ENCODE results near the gene FOXP2.
"Not testable (repeated sequence)": the region's sequence is repeated elsewhere in the genome, so short reads cannot be mapped to it uniquely, and the experiment has no call there.

FOXP2 gene

DNA sequence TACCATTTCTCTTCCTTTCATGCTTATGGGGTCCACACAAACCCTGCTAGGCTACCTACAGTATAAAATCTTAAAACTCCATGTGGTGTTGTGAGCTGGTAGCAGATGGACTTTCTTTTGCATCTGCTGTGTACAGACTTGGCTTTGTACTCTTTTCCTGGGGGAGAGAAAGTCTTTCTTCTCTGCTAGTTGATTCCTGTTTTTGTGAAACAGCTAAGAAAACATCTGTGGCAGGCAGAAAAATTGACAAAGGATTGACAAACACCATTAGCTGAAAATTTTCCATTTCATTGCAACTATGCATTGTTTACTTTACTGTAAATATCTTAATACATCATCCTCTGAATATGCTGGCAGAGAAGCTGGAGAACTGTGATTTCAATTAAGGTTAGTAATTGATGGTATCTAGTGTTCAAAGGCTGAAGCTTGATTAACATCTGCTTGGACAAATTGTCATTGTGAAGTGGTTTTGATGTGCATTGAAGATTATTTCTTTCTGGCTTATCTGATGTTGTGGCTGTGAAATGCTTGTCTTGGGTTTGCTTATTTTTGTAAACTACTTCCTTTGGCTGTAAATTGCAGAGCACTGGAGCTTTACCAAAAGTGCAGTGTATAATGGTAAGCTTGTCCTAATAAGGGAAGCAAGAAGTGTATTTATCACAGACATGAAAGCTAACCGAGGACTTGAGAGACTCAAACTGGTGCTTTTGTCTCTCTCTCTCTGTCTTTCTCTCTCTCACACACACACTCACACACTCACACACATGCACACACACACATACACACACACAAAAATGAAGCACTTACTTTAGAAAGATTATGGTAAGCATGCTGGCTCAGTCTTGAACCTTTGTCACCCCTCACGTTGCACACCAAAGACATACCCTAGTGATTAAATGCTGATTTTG is at the start of gene FOXP2:
Gene FOXP2, plus strand, starts transcription at position 660 of the 908 bp plus-strand sequence. CDS start 11,697 bp downstream, outside the sequence.
- DNase-seq, result peak; percentile 97

- DNase-seq, result peak; percentile 74
These were observed 48.8 kb upstream of the FOXP2 start for GRCh38 chr7:114365791-114366190.

DNA sequence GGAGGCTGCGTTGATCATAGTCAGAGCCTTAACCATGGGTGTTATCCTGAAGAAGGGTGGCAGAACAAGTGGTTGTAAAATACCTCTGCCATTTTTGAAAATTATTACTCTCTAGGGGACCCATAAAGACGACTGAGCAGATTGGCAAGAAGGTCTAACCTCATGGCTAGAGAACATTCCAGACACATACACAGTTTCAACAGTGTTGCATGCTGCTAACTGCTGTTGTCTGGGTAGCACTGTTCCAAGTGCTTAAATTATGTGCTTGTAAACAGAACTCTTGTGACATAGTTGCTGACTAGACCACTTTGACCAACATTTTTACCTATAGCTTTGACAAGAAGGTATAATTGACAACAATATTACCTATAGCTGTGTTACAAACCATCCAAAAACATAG is 46.1 kb upstream of the FOXP2 start:
- DNase-seq, result peak; percentile 58

GRCh38 chr7:114369294-114369693 is 45.3 kb upstream of the FOXP2 start:
- DNase-seq, result peak; percentile 39

DNA sequence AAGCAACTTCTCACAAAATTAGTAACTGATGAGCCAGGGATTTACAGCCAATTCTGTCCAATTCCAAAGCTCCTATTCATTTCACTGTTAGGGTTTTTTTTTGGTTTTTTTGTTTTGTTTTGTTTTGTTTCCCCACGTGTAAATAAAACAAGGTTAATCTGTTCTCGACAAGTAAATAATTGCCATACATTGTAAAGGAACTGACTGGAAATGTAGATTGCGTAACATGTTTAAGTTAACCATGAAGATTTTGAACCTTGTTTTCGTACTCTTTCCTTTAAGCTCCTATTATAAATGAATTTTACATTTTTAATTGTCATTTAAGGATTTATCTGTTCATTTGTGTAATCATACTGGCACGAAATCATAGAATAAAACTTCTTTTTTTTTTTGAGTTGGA is 42.0 kb upstream of the FOXP2 start:
- no peak for DNase-seq

DNA sequence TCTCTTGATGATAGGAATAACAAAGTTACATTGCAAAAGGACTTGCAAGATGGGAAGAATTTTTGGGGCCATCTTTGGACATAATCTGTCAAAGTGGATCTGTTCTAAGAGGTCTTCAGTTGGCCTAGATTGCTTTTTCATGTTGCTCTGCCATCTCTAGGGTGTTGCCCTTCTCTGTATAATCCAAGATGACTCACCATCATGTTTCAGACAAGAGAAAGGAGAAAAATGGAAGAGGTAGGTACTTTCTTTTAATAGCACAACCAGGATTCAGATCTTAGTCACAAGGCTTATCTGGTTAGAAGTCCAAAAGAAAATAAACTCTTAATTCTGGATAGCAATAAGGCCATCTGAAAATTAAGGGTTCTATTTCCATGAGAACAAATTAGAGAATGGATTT is 38.7 kb upstream of the FOXP2 start:
- no peak for DNase-seq

DNA sequence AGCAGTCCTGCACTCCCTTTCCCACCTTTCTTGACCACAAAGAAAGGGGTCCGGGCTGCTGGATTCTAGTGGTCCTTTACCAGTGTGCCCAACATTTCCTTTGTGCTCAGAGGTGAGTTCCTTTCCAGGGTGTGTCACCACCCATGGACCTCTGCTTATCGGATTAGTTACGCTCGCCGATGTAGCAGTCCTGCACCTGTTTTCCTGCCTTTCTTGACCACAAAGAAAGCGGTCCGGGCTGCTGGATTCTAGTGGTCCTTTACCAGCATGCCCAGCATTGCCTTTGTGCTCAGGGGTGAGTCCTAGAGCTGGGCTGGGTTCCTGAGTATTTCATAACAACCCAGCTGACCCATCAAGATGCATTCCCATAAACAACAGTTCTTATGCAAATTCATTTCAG is 30.7 kb upstream of the FOXP2 start:
- DNase-seq, result not testable (repeated sequence)

DNA sequence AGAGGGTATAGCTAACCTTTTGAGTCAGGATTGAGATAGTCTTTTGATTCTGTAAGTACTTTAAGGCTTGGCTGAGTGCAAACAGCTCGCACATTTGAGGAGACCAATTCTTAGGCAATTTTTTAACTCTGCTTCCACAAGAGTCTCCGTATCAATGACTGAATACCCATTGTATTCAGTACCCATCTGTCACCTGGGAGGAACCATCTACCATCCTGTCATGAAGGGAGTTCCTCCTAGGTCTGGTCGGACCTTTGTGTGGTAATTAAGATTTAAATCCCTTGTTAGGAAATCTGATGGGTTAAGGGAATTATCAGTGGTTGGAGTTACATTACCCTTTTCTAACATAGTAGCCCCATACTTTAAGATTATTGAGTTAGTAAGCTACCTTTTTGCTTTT is 30.3 kb upstream of the FOXP2 start:
- DNase-seq, result peak; percentile 30

DNA sequence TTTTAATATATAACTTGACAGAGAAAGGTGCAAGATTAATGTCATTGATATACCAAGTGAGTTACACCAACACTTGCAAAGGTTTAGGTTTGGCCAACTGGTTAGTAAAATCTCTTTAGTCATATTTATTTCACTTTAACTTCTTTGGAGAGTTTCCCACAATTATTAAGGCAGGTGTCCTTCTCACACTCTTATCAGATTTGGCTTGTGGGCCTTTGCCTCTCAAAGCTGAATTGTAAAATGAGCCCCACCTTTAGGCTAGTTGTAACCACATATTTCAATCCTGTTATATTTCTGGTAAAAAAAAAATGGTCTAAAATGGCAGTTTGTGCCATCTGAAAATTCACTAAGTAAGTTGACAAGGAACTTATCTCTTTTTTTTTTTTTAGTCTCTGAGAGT is 26.6 kb upstream of the FOXP2 start:
- DNase-seq, result no peak

- DNase-seq, result no peak
These were observed 21.9 kb upstream of the FOXP2 start for GRCh38 chr7:114392686-114393085.

DNA sequence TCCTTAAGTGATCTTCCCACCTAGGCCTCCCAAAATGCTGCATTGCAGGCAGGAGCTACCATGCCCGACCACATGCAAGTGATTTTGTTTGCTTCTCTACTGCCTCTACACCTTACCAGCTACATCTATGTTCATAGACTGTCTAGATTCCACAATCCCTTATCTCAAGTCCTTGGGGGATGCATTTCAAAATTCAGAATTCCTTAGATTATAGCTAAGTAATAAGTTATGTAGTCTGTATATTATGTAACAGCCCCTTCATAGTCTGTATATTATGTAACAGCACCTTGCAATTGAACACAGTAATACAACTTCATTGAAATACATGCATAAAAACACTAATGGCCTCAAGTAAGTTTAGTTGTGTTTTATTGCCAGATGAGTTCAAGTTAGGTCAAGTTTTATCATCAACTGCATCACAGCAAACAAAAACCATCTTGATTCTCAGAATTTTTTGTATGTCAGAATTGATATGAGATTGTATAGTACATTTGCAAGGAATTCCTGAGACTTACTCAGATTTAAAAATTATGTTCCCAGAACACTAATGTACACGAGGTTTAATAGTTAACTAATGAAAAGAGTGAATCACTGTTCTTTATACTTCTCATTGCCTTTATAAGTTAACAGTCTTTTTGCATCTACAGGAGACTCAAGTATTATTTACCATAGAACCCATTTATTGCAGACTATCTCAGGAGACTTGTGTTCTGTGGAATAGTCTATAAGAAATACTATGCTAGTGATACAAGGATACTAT is 11.6 kb upstream of the FOXP2 start:
- DNase-seq, result no peak

DNA sequence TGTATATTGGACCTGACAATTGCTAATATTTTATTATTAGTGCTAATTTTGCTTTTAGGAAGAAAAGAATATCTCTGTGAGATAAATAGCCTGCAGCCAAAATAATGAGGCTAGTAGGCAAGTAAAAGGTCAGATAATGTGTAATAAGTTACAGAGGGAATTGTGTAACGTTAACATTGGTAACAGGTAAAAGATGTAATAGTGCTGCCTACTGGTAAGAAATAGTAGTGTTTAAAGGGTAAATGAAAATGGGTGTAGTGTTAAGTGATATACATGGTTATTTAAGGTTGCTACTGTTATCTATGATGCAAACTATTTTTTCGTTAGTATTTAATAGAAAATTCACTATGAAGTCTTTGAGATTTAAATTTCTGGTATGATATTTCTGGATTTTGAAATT is 9.2 kb upstream of the FOXP2 start:
- peak; percentile 77 for DNase-seq

GRCh38 chr7:114409750-114410149 is 4.9 kb upstream of the FOXP2 start:
- DNase-seq, result peak; percentile 44

DNA sequence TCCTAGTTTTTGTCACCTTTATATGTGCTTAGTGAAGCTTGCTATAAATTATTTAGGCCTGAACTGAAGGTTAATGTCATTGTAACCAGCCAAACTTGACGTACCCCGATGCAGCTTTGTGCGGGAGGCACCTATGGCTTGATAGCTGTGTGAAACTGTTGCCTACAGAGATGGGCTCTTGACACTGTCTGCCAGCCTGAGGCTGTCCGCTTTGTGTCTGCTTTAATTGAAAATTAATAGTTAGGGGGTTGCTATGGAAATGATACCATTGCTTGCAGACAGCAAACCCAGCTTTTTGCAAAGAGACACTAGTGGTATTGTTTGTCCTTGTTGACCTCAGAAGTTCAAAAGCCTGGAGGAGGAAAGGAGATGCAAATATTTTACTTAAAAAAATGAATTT is 2.1 kb upstream of the FOXP2 start:
- peak; percentile 98 for DNase-seq

- peak; percentile 73 for DNase-seq
These were observed 857 bp upstream of the FOXP2 start for GRCh38 chr7:114413761-114414155.

DNA sequence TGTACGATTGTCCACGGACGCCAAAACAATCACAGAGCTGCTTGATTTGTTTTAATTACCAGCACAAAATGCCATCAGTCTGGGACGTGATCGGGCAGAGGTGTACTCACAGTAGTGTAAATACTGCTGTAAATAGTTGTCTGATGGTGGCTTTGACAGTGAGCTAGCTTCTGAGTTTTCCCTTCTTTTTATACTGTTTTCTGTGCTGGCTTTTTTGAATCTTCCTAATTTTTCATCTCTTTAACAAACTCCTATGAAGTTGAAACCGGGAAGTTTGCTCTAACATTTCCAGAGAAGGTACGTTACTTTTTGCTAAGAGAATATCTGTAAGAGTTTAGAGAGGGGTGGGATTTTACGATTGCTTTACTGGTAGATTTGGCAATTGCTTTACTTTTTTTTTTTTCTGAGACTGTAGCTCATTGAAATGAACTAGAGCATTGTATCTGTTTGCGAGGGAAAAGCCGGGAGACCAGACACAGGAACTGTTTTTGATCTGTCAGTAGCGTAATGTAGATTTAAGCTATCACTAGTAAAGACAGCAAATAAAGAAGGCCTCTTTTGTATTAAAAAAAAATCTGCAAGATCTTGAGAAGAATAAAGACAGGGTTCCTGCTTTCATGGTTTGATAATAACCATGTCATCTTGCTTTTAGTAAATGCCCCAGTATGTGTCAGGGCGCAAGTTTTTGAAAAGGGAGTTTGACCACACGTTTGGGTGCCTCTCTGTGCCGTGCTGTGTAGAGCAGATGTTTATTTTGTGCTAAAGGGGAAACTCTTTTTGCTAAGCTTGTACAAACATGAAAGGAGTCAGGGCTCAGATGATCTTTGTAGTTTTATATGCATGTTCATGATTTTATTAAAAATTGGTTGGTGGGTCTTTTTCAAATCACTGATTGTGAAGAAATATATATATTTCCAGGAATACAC is 712 bp downstream of the FOXP2 start:
- DNase-seq, result peak; percentile 77

DNA sequence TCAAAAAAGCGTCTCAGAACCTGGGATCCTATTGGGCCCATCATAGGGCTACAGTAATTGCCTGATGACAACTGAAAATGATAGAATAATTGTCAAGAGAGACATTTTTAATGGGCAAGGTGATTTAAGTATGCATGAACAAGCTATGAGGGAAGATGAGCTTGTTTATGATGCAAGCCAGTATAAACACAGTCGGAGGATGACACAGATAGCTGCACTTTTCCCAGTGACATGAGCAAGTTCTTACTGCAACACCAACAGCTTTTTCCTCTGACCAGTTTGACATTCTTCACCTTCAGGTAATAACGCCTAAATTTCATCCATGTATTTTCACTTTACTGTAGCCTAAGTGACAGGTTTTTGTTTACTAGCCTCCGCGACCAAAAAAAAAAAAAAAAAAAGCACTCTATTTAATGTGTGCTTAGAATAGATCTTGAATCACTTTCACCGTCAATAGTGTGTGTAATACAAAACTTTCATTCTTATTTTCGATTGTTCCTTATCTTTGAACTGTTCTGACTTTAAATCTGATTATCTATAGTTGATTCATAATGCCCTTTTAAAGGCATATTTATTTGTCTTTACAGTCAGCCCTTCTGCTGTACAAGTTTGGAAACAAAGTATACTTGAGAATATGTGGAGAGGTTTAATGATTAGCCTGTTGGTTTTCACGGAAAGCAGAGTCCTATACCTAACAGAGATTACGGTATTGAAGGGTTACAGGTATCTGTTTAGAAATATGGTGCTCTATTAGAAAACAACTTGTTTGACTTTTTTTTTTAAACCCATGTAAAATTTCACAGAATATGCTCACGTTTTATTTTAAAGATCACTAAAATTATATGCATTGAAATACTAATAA is 1.7 kb downstream of the FOXP2 start:
- peak; percentile 67 for DNase-seq

DNA sequence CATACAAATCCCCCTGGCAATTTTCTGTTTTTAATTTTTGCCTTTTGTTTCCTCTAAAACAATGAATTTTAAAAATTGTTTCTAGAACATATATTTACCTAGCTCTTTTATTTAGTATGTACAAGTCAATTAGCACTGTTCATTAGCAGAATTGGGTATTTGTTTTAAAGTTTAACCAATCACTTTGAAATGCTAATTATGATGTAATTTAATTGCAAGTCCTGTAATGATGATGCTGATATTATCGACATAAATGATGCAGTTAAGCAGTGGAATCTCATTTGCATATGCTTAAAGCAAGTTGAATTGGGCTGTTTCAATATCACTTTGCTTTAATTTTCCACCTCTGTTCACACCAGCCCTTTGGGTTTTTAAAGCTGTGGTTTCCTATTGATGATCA is 2.7 kb downstream of the FOXP2 start:
- peak; percentile 66 for DNase-seq

GRCh38 chr7:114418117-114418516 is 3.5 kb downstream of the FOXP2 start:
- DNase-seq, result peak; percentile 98

- DNase-seq, result peak; percentile 77
These were observed 5.0 kb downstream of the FOXP2 start for GRCh38 chr7:114419441-114420272.

Data from NCI-H69 (cell line).